ENCODE measurements around the gene PRRC2B. TPM values are rescaled to one million over a fixed set of nuclear protein-coding genes. Genes with fewer than 3 reads are reported as not detected.

The PRRC2B gene
- total RNA-seq, 1 experiment from 2014 or later: 170 TPM

DNA sequence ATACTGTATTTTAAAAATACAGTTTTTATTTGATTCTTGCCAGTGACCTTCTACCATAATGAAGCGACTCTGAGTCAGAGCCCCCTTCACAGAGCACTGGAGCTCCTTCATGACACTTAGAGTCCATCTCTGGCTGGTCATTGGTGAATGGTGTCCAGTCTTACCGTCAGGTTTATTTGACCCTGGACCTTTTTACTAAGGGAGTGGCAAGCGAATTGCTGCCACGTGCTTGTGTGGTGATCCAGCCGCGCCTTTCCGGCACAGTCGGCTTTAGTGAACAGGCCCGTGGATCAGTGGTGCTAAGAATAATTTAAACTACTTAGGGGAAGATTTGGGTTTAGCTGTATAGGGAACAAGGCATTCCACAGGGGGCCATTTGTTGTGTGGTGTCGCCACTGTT is 48.5 kb downstream of the PRRC2B start:
- H3K27ac ChIP-seq (ENCODE audit: low read depth, low read length): no peak overlapping the region
- H4K20me1 ChIP-seq (ENCODE audit: insufficient read depth): peaks cover 6% of the 10 kb centered on the region; the same call in 1 of the 2 replicates
- H2AFZ ChIP-seq (ENCODE audit: low read depth, low read length, poor library complexity, severe bottlenecking): no peak overlapping the region
- intact Hi-C loops (cut with micrococcal nuclease): no loop called here
- TF ChIP-seq EZH2phosphoT487 (IDR thresholded peaks at IDR 0.05; ENCODE audit: borderline replicate concordance) (no peak), JUND (IDR thresholded peaks at IDR 0.05) (no peak), ZFX (IDR thresholded peaks at IDR 0.05) (no peak), CEBPB (IDR thresholded peaks at IDR 0.05; ENCODE audit: low read depth) (no peak), RAD21 (IDR thresholded peaks at IDR 0.05; ENCODE audit: low read depth) (no peak)
- TF ChIP-seq, protein P1, sequence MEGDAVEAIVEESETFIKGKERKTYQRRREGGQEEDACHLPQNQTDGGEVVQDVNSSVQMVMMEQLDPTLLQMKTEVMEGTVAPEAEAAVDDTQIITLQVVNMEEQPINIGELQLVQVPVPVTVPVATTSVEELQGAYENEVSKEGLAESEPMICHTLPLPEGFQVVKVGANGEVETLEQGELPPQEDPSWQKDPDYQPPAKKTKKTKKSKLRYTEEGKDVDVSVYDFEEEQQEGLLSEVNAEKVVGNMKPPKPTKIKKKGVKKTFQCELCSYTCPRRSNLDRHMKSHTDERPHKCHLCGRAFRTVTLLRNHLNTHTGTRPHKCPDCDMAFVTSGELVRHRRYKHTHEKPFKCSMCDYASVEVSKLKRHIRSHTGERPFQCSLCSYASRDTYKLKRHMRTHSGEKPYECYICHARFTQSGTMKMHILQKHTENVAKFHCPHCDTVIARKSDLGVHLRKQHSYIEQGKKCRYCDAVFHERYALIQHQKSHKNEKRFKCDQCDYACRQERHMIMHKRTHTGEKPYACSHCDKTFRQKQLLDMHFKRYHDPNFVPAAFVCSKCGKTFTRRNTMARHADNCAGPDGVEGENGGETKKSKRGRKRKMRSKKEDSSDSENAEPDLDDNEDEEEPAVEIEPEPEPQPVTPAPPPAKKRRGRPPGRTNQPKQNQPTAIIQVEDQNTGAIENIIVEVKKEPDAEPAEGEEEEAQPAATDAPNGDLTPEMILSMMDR (IDR thresholded peaks at IDR 0.05 in 2 of 3, conservative IDR thresholded peaks at IDR 0.05 in 1 of 3; ENCODE audit: borderline replicate concordance in 1 of 3, insufficient read depth in 1 of 3, low read depth in 2 of 3, low read length in 2 of 3): no peak
- TF ChIP-seq, protein P2, sequence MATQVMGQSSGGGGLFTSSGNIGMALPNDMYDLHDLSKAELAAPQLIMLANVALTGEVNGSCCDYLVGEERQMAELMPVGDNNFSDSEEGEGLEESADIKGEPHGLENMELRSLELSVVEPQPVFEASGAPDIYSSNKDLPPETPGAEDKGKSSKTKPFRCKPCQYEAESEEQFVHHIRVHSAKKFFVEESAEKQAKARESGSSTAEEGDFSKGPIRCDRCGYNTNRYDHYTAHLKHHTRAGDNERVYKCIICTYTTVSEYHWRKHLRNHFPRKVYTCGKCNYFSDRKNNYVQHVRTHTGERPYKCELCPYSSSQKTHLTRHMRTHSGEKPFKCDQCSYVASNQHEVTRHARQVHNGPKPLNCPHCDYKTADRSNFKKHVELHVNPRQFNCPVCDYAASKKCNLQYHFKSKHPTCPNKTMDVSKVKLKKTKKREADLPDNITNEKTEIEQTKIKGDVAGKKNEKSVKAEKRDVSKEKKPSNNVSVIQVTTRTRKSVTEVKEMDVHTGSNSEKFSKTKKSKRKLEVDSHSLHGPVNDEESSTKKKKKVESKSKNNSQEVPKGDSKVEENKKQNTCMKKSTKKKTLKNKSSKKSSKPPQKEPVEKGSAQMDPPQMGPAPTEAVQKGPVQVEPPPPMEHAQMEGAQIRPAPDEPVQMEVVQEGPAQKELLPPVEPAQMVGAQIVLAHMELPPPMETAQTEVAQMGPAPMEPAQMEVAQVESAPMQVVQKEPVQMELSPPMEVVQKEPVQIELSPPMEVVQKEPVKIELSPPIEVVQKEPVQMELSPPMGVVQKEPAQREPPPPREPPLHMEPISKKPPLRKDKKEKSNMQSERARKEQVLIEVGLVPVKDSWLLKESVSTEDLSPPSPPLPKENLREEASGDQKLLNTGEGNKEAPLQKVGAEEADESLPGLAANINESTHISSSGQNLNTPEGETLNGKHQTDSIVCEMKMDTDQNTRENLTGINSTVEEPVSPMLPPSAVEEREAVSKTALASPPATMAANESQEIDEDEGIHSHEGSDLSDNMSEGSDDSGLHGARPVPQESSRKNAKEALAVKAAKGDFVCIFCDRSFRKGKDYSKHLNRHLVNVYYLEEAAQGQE (IDR thresholded peaks at IDR 0.05; ENCODE audit: low read depth): no peak
- peaks cover 47 to 68% of the 10 kb centered on the region in 2 experiments for H3K36me3 ChIP-seq (ENCODE audit: control insufficient read depth in 1 of 2, insufficient read depth in 2 of 2, low read length in 2 of 2)
- CTCF ChIA-PET: no interaction called here
- no peaks in the 10 kb centered on the region for H3K27me3 ChIP-seq (ENCODE audit: insufficient read depth, low read length)
- no peak overlapping the region for H3K4me3 ChIP-seq (replicated peaks in 1 of 2; ENCODE audit: low read depth in 1 of 2, low read length in 2 of 2)
- BruUV-seq (replicated peaks): no TSS peak
- H3K9ac ChIP-seq (ENCODE audit: low read length): no peak overlapping the region
- POLR2A ChIA-PET: no interaction called here
- ATAC-seq: no peak
- no peak for DNase-seq (ENCODE audit: low read depth, low spot score)
- H3K4me2 ChIP-seq (ENCODE audit: low read length): no peak overlapping the region
- H3K4me1 ChIP-seq (ENCODE audit: control insufficient read depth in 1 of 2, insufficient read depth in 2 of 2, low read length in 2 of 2): no peaks in the 10 kb centered on the region
- RAD21 ChIA-PET (ENCODE audit: low non-redundant PET in 1 of 2, low total read pairs in 2 of 2, uncharacterized antibody in 2 of 2, unreplicated experiment in 2 of 2): no interaction called here
- no peaks in the 10 kb centered on the region for H3K9me2 ChIP-seq (ENCODE audit: insufficient read depth)
- no peaks in the 10 kb centered on the region for H3K9me3 ChIP-seq (ENCODE audit: control insufficient read depth in 1 of 2, insufficient read depth in 1 of 2, low read depth in 1 of 2, low read length in 2 of 2)
- peaks cover 87% of the 10 kb centered on the region for H3K79me2 ChIP-seq (ENCODE audit: insufficient read depth, low read length)

Measured in HCT116 (cell line).